Urinary bladder (tissue), 4 donors: Measurements from ENCODE around the gene TSPAN16. TPM values are rescaled to one million over a fixed set of nuclear protein-coding genes. Genes with fewer than 3 reads are reported as not detected.
"Not testable (repeated sequence)": the region's sequence is repeated elsewhere in the genome, so short reads cannot be mapped to it uniquely, and the experiment has no call there.

ENCODE experiments used
- DNase-seq: peaks from one replicate; pipeline ENCODE4 v3.0.0-alpha.2; 2015; ENCODE audit errors: extremely low spot score
- H3K27ac ChIP-seq: one replicate; pipeline ENCODE4 v1.5.1; 2013; ENCODE audit warnings: low read depth, mild to moderate bottlenecking, moderate library complexity
- H3K36me3 ChIP-seq: one replicate; pipeline ENCODE4 v1.6.1; 2013; ENCODE audit warnings: mild to moderate bottlenecking, moderate library complexity; ENCODE audit not compliant: insufficient read depth
- H3K4me1 ChIP-seq: one replicate; pipeline ENCODE4 v1.6.1; 2013; ENCODE audit warnings: mild to moderate bottlenecking, moderate library complexity; ENCODE audit not compliant: insufficient read depth
- H3K4me3 ChIP-seq: one replicate; pipeline ENCODE4 v1.5.1; 2013; ENCODE audit warnings: low read depth, low read length
- WGBS: extraction: QIAGEN DNeasy Blood & Tissue Kit; methylation state at CpG from one replicate; pipeline ENCODE4 v1.1.7; 2013; 5-methylcytosine and 5-hydroxymethylcytosine counted together
- polyA plus RNA-seq: library from polyadenylated mRNA; stranded (reverse); fragments of 200-250 nt; gene quantifications from one replicate; pipeline ENCODE4 v1.2.3, GENCODE V29; 2013
- total RNA-seq: library from RNA; depleted of rRNA; stranded (reverse); fragments of >200 nt; gene quantifications from one replicate; pipeline ENCODE4 v1.2.3, GENCODE V29; 2014
- donor health status: healthy with polysubstance abuse.
- donor health status: healthy.

Gene TSPAN16
- total and polyA plus RNA-seq, 2 donors, result not detected

GRCh38 chr19:11354102-11354501 is 58.1 kb downstream of the TSPAN16 start:
- not testable (repeated sequence) for H3K27ac ChIP-seq, DNase-seq, H3K36me3 ChIP-seq, H3K4me3 ChIP-seq, H3K4me1 ChIP-seq
- over 99% methylated on average over 4 of the region's 4 CpGs for WGBS

GRCh38 chr19:11355160-11356073 is 59.5 kb downstream of the TSPAN16 start, which contains the start of gene PLPPR2:
Gene PLPPR2 (plus strand): TSS chr19:11355432. CDS start chr19:11357674, 2,242 bp downstream.
- Histone ChIP-seq H3K36me3 (no peaks in the 10 kb centered on the region), H3K4me1 (peaks cover 3% of the 10 kb centered on the region), H3K4me3 (peak within 1 kb of the TSS; percentile 67), H3K27ac (no peak within 1 kb of the TSS)
- peak; percentile 63 for DNase-seq
- WGBS, result 5% methylated on average over 62 of the region's 62 CpGs

GRCh38 chr19:11356074-11356397 is 60.1 kb downstream of the TSPAN16 start:
- no peak overlapping the region for H3K27ac ChIP-seq
- no peaks in the 10 kb centered on the region for H3K36me3 ChIP-seq
- 81% methylated on average over 6 of the region's 6 CpGs for WGBS

DNA sequence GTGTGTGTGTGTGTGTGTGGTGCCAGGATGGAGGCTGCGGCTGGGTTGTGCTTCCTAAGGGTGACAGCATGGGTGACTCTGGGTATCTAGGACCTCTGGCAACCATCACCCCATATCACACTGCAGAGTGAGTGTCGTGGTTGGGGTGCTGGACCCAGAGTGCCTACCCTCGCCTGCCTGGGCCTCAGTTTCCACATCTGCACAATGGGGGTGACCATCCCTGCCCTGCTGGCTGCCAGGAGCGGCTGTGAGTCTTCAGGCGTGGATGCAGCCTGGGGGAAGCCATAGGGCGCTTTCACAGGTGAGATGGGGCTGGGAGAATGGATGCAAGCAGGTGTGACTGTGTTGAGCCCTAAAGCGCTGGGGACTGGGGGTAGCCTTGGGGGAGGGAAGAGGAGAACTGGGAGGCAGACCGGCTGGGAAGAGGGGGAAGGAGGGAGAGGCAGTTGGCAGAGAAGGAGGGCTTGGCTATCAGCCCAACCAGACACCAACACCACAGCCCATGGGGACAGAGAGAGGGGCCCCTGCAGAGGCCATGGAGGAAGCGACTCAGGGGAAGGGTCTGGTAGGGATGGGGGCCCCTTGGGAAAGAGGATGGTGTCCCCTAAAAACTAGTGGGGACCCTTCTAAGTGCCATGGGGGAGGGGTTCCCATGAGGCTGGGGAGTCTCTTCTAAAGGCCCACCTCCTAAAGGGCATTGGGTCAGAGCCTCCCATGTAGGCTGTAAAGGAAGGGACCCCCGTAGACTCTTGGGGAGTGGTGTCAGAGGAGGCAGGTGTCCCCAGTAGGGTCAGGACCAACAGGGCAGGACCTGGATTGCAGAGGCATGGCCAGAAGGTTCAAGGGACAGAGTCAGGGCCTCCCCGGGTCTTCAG is 61.0 kb downstream of the TSPAN16 start:
- no peak for DNase-seq
- Histone ChIP-seq H3K4me1 (peaks cover 3% of the 10 kb centered on the region), H3K4me3 (no peak overlapping the region), H3K36me3 (no peaks in the 10 kb centered on the region), H3K27ac (no peak overlapping the region)
- 82% methylated on average over 11 of the region's 11 CpGs for WGBS

More at GRCh38 chr19:11356074-11356397, 60.1 kb downstream of the TSPAN16 start:
- DNase-seq, result no peak
- Histone ChIP-seq H3K4me3 (peak overlapping the region; percentile 67), H3K4me1 (peaks cover 3% of the 10 kb centered on the region)

GRCh38 chr19:11359421-11359820 is 63.5 kb downstream of the TSPAN16 start:
- no peak overlapping the region for H3K4me3 ChIP-seq
- no peak overlapping the region for H3K27ac ChIP-seq
- WGBS, result 87% methylated on average over 11 of the region's 11 CpGs
- no peak for DNase-seq
- no peaks in the 10 kb centered on the region for H3K36me3 ChIP-seq
- peaks cover 3% of the 10 kb centered on the region for H3K4me1 ChIP-seq

- Histone ChIP-seq H3K36me3 (no peaks in the 10 kb centered on the region), H3K27ac (no peak overlapping the region)
- WGBS, result 60% methylated on average over 43 of the region's 43 CpGs
Measured at GRCh38 chr19:11361037-11361770, 65.2 kb downstream of the TSPAN16 start.

DNA sequence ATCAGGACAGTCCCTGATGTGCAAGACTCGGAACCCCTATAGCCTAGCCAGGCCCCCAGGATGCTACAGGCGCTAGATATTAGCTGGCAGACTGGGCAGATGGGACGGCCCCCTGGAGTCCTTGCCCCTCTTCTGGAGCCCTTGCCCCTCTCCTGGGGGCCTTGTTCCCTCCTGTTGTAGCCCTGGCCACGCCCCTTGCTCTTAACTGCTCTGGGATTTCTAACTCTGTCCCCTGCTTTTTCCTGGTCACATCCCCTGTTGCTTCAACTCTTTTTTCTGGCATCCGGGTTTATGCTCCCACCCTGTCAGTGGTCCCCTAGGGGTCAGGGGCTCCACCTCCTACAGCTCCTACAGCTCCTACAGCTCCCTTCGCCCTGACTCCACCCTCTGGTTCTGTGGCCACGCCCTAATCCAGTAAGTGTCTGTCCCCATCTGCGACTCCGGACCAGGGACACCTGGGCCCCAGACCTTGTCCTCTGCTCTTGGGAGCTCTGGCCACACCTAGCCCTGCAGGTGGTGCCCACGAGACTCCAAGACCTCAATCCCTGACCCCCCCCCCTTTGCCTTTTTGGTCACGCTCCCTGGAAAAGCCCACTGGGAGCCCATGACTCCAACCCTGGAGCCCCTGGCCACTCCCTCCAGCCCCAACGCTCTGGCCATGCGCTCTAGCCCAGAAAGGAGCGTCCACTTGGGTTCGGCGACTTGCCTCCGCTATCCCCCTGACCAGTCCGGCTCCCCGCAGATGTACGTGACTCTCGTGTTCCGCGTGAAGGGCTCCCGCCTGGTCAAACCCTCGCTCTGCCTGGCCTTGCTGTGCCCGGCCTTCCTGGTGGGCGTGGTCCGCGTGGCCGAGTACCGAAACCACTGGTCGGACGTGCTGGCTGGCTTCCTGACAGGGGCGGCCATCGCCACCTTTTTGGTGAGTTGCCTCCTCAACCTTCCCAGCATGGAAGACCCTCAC is 66.1 kb downstream of the TSPAN16 start:
- DNase-seq, result no peak
- Histone ChIP-seq H3K4me3 (no peak overlapping the region), H3K36me3 (no peaks in the 10 kb centered on the region), H3K4me1 (no peaks in the 10 kb centered on the region), H3K27ac (no peak overlapping the region)
- WGBS, result 79% methylated on average over 35 of the region's 35 CpGs

More at GRCh38 chr19:11361037-11361770, 65.2 kb downstream of the TSPAN16 start:
- no peak for DNase-seq
- Histone ChIP-seq H3K4me1 (no peaks in the 10 kb centered on the region), H3K4me3 (no peak overlapping the region)

GRCh38 chr19:11363881-11364280 is 67.9 kb downstream of the TSPAN16 start:
- DNase-seq, result no peak
- Histone ChIP-seq H3K4me3 (no peak overlapping the region), H3K36me3 (no peaks in the 10 kb centered on the region), H3K27ac (no peak overlapping the region), H3K4me1 (no peaks in the 10 kb centered on the region)
- WGBS, result 90% methylated on average over 10 of the region's 10 CpGs

- Histone ChIP-seq H3K27ac (no peak overlapping the region), H3K4me3 (no peak overlapping the region), H3K4me1 (no peaks in the 10 kb centered on the region), H3K36me3 (no peaks in the 10 kb centered on the region)
- WGBS, result 91% methylated on average over 28 of the region's 28 CpGs
- no peak for DNase-seq
Measured at GRCh38 chr19:11364296-11364904, 68.4 kb downstream of the TSPAN16 start.

GRCh38 chr19:11364935-11365334 is 69.0 kb downstream of the TSPAN16 start:
- no peak overlapping the region for H3K4me3 ChIP-seq
- 62% methylated on average over 5 of the region's 5 CpGs for WGBS
- no peak for DNase-seq
- H3K27ac ChIP-seq, result no peak overlapping the region
- H3K36me3 ChIP-seq, result no peaks in the 10 kb centered on the region
- no peaks in the 10 kb centered on the region for H3K4me1 ChIP-seq
